Activated naive CD4-positive, alpha-beta T cell treated with anti-CD3 and anti-CD28 coated beads, Interleukin-2, amount 50 U/mL, for 16 hours (primary cell): ENCODE data around the gene TMEM106A.
"Not testable (repeated sequence)": the region's sequence is repeated elsewhere in the genome, so short reads cannot be mapped to it uniquely, and the experiment has no call there.

Experiments used
- DNase-seq: peaks from one replicate; pipeline ENCODE4 v3.0.0-alpha.2; 2020

The TMEM106A gene

DNA sequence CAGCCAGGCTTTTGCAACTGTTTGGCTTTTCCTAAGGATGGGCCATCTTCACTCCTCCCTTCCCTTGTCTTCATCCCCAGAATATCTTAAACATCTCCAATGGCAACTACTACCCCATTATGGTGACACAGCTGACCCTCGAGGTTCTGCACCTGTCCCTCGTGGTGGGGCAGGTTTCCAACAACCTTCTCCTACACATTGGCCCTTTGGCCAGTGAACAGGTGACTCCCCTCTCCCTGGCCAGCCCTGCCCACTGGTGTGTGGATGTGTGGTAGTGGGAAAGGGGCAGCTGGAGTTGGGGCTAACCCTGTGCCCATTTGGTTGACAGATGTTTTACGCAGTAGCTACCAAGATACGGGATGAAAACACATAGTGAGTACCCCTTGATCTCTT lies 4.7 kb downstream of the TMEM106A start:
- DNase-seq = no peak

DNA sequence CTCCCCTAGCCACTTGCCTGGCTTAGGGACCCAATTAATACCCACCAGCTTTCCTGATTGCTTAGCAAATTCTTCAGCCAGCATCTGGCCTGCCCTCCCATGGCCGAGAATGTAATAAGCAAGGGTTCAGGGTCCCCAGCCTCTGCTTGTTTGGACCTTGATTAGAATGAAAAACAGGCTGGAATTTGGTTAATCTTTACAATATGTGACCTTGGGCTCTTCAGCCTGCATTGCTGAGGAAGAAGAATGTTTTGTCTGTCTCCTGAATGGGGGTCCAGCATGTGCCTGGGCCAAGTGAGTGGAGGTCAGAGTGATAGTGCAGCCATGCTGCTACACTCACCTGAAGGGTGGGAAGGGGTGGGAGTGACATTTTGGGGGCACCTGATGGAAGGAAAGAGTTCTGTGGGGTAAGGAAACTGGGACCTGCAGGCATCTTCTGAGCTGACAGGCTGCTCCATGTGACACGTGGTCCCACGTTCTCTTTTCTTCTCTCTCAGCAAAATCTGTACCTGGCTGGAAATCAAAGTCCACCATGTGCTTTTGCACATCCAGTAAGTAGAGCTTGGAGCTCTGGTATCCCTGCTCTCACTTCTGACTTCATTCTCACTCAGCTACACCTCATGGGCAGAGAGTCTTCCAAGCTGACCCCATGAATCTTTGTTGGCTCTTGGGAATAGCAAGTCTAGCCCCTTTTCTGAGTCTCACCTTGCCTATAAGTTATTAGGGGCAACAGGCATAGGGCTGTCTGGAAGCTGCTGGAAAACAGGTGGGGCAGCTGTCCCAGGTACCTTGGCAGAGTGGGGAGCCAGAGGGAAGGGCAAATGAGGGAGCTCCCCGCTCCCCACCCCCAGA lies 5.3 kb downstream of the TMEM106A start:
- DNase-seq = no peak

DNA sequence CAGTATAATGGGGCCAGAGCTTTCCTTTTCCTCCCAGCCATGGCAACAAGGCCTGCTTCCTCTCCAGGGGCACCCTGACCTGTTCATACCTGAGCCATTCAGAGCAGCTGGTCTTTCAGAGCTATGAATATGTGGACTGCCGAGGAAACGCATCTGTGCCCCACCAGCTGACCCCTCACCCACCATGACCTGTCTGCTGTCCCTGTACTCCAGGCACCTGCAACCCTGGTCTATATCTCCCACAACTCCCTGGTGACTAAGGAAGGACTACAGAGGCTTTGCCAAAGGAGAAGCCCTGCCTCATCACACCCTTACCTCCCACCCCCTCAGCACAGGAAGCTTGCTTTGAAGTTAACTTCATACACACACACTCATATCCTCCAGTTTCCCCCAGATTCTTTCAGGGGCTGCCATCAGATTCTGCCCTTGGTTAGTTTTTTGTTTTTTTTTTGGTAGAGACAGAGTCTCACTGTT lies 6.0 kb downstream of the TMEM106A start:
- peak; percentile 31 for DNase-seq

DNA sequence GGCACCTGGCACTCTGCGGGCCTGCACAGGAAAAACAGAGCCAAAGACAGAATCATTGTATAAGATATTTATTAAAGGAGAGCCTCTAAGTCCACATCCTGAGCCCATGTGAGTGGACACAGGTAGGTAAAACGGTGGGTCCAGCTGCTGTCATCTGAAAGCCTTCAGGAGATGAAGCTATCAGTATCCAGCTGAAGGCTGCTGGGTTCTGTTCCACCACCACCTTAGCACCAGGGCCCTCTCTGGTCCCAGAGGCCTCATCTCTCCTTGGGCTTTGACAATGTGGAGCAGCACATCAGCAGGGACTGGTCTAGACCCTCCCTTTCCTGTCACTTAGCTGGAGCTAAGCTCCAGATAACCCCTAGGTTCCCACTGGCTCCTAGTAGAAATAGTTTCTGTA lies 7.3 kb downstream of the TMEM106A start:
- DNase-seq = no peak

DNA sequence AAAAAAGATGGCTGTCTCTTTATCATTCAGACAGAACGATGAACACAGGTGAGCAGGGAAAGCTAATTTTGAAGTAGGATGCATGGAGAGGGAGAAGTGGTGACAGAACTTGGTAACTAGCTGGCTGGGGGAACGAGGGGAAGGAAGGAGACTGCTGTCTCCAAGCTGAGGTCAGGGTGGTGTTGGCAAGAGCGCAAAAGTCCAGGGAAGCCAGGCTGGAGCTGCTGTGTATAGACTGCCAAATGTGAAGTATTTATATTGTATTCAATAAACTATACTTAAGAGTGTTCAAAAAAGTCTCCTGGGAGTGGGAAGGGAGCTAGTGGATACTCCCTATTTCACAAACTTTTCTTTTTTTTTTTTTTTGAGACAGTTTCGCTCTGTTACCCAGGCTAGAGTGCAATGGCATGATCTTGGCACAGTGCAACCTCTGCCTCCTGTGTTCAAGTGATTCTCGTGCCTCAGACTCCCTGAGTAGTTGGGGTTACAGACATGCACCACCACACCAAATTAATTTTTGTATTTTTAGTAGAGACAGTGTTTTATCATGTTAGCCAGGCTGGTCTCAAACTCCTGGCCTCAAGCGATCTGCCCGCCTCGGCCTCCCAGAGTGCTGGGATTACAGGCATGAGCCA lies 8.2 kb downstream of the TMEM106A start:
- DNase-seq = no peak

DNA sequence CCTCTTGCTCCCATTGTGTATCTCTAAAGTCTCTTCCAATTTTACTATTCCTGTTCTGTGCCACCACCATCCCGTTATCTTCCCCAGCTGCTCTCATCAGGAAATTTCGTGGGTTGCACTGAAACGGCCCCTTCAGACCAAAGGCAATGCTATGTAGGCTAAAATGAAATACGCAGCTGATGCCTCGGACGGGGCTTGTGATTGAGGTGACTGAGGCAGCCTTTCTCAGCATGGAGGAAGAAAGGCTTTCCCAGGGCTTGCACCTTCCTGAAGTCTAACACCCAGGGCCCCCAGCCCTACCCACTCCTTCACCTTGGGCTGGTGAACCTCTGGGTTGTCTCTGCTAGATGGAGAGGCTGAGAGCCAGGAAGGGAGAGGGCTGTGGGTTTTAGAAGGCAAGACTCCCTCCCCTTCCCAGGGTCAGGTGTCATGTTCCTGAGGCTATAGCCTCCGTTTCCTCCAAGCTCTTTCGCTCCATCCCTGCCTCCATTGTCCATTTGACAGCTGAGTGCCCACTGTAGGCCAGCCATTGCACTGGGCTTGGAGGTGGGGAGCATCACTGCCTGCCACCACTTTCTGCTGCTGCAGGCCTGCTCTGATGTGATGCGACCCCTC lies 8.9 kb downstream of the TMEM106A start:
- no peak for DNase-seq

DNA sequence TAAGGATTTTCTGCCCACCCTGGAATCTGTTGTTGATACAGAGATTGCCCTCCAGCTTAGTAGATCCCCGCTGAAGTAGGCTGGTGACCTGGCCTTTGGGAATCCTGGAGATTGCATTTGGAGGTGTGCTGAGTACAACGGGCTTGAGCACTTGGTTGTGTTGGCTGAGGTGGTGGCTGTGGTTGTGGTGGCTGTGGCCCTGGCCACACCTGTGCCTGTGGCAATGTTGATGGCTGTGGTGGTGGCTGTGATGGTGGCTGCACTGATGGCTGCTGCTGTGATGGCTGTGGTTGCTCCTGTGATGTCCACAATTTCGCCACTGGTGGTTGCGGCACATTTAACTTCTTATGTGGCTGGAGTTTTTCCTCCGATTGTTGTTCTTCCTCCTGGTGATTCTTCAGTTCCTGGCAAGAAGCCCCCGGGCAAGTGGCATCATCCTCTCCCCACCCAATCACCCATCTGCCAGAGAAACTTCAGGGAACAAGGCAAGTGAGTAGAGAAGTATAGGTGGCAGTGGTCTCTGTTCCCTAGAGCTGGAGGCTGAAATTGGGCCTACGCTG lies 12.6 kb downstream of the TMEM106A start:
- DNase-seq = no peak

DNA sequence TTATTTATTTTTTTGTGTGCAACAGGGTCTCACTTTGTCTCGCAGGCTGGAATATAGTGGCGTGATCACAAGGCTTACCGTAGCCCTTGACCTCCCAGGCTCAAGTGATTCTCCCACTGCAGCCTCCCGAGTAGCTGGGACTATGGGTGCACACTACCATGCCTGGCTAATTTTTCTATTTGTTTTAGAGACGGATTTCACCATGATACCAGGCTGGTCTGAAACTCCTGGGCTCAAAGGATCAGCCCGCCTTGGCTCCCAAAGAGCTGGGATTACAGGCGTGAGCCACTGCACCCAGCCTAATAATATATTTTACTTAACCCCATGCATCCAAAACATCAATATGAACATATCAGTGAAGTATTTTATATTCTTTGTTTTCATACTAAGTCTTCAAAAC lies 14.7 kb downstream of the TMEM106A start:
- DNase-seq = no peak

DNA sequence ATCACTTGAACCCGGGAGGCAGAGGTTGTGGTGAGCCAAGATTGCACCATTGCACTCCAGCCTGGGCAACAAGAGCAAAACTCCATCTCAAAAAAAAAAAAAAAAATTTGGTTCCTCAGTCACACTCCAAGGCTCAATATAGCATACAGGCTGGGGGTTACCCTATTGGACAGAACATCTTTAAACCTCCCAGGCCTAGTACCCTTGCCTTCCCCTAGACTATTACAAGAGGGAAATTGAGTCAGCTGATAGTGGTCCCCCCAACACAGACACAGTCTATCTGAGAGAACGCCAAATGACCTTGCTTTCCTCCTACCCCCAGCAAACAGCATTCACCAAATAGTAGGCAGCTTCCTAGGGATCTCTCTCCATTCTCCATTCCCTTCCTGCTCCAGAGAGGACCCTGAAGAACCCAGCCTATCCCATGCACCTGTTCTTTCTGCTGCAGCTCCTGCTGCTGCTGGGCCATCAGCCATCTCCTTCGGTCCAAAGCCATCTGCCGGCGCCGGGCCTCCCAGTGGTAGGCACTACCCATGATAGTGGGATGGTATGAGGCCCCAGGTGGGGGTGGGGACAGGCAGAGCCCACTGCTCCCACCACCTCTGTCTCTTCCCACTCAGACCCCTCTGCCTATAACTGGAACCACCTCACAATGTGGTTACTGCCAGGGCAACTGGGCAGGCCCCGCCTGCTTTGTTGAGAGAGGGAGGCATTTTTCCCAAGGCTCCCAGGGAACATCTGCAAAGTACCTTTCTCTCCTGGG lies 16.5 kb downstream of the TMEM106A start, which contains the start of gene CCDC200:
Gene CCDC200, minus strand, starts transcription at position 604 of the 763 bp plus-strand sequence. Its CDS starts 69 bp downstream, at position 535.
- DNase-seq = not testable (repeated sequence)

DNA sequence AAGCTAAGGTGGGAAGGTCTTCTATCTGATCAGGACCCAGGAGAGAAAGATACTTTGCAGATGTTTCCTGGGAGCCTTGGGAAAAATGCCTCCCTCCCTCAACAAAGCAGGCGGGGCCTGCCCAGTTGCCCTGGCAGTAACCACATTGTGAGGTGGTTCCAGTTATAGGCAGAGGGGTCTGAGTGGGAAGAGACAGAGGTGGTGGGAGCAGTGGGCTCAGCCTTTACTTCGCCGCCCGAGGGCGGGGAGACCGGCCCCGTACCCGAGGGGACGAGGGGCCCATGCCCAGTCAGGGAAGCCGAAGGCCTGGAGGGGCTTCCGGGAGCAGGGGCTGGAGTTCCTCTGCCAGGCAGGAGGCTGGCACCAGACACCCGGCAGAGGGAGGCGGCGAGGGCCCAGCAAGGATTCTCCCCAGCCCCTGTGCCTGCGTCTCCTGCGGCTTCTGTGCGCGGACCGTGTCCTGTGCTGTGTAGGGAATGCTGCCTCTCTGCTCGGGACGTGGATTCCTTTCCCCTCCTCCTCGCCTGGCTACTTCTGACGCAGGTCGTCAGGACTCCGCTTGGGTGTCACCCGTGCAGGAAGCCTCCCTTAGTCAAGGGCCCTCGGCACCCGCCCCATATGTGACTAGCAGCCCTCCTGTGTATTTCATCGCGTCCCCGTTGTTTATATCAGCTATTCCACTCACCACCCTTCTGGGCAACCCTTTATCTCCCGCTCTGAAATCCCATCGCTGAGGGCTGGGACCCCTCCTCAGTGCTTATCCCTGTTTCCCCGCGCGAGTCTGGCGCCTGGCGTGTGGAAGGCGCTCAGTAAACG lies 19.7 kb downstream of the TMEM106A start:
- DNase-seq = not testable (repeated sequence)

DNA sequence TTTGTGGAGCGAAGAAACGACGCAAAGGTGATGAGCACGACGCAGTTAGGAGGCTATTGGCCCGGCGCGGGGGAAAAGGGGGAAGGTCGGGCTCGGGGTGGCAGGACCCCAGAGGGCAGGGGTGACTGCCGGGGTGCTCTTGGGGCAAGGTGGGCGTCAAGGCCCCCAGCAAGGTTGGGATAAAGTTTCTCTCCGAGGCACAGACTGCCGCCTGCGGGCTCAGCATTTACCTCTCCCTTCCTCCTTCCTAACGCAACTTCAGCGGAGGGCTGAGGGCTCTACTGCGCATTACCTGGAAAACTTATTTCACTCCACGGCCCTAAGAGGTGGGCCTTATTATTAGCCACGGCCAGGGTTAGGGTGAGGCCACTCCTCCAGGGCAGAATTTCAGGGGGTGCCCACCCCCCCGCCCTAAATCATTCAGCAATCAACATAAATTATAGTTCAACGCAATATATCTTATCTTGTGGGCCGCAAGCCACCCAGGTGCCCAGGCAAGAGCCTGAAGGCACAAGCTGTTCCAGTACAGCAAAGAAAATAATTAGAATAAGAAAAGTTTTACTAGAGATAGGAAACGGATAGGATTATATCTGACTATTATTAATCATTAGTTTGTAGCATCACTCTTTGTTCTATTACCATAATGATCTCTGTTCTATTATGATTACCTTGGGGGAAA lies 20.5 kb downstream of the TMEM106A start:
- DNase-seq = peak; percentile 36

DNA sequence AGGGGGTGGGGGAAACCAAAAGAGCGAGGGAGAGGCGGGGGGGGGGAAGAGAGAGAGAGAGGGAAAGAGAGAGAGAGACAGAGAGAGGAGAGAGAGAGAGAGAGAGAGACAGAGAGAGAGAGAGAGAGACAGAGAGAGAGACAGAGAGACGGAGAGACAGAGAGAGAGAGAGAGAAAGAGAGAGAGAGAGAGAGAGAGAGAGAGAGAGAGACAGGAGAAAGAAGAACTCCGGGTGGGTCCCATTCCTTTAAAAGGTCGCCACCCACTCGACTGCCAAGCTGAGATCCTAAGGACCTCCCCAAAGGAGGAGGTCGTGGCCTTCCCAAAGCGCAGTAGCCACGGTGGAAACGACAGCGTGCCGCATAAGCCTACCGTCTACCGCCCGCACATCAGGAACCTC lies 21.6 kb downstream of the TMEM106A start:
- not testable (repeated sequence) for DNase-seq

DNA sequence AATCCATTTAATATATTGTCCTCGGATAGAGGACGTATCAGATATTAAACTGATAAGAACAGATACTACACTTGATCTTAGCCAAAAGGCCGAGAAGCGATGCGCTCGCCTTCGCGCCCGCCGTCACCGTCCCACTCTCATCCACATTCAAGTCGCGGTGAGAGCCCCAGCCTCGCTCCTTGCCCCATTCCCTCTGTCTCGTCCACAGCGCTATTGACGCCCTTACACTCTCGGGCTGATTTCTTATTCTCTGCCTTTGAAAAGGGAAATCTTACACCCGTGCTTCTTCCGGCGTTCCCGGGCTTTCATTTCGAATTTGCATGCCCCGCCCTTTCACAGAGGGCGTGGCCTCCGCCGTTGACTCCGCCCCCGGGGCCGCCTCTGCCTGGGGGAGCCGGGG lies 22.2 kb downstream of the TMEM106A start, which contains the start of gene RNU2-1:
Gene RNU2-1, minus strand, starts transcription at position 101 of the 400 bp plus-strand sequence.
- DNase-seq = not testable (repeated sequence)

DNA sequence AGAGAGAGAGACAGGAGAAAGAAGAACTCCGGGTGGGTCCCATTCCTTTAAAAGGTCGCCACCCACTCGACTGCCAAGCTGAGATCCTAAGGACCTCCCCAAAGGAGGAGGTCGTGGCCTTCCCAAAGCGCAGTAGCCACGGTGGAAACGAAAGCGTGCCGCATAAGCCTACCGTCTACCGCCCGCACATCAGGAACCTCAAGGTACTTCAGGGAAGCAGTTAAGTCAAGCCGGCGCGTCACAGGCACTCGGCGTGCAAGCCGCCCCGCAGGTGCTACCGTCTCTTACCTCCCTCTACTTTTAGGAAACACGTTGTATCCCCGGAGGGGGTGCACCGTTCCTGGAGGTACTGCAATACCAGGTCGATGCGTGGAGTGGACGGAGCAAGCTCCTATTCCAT lies 27.9 kb downstream of the TMEM106A start:
- not testable (repeated sequence) for DNase-seq

DNA sequence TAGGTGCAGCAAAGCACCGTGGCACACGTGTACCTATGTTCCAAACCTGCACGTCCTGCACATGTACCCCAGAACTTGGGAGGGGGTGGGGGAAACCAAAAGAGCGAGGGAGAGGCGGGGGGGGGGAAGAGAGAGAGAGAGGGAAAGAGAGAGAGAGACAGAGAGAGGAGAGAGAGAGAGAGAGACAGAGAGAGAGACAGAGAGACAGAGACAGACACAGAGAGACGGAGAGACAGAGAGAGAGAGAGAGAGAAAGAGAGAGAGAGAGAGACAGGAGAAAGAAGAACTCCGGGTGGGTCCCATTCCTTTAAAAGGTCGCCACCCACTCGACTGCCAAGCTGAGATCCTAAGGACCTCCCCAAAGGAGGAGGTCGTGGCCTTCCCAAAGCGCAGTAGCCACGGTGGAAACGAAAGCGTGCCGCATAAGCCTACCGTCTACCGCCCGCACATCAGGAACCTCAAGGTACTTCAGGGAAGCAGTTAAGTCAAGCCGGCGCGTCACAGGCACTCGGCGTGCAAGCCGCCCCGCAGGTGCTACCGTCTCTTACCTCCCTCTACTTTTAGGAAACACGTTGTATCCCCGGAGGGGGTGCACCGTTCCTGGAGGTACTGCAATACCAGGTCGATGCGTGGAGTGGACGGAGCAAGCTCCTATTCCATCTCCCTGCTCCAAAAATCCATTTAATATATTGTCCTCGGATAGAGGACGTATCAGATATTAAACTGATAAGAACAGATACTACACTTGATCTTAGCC lies 29.1 kb downstream of the TMEM106A start:
- not testable (repeated sequence) for DNase-seq

DNA sequence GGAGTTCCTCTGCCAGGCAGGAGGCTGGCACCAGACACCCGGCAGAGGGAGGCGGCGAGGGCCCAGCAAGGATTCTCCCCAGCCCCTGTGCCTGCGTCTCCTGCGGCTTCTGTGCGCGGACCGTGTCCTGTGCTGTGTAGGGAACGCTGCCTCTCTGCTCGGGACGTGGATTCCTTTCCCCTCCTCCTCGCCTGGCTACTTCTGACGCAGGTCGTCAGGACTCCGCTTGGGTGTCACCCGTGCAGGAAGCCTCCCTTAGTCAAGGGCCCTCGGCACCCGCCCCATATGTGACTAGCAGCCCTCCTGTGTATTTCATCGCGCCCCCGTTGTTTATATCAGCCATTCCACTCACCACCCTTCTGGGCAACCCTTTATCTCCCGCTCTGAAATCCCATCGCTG lies 34.8 kb downstream of the TMEM106A start:
- not testable (repeated sequence) for DNase-seq
